K562 (cell line): ENCODE results near the gene OPN1LW. TPM values are rescaled to one million over a fixed set of nuclear protein-coding genes. Genes with fewer than 3 reads are reported as not detected.

Source experiments
- ATAC-seq: fragments of 200-7000 bp; cut with Tn5 transposase; 3 replicates; pipeline ENCODE4 v1.9.1; 2020; ENCODE audit warnings: moderate library complexity
- BruUV-seq: library from RNA; stranded (reverse); fragments of 400-500 nt; replicated peaks from 2 replicates; lab custom pipeline; 2021; lab: Mats Ljungman, UMichigan
- CTCF ChIA-PET: fragments of 300-600 bp; formaldehyde crosslinking; extraction: SDS; loops from one replicate; lab custom pipeline; 2021; ENCODE audit warnings: low intra/inter-chr PET ratio; lab: Yijun Ruan, JAX
- POLR2A ChIA-PET: fragments of 300-600, 350-650 bp; sonication (Branson Sonifier 250); formaldehyde crosslinking; extraction: SDS; loops from one replicate; lab custom pipeline; 2021; ENCODE audit warnings: antibody characterized with exemption, inconsistent platforms; lab: Yijun Ruan, JAX
- DNase-seq, 4 experiments: peaks; one replicate each; pipeline versions ENCODE4 v3.0.0 to v3.0.0-alpha.2; 2011 to 2018; ENCODE audit warnings: low spot score in 3 of 4, mixed read lengths in 3 of 4; ENCODE audit errors: extremely low read depth in 1 of 4
- FAIRE-seq: peaks from 2 replicates; lab custom pipeline; 2011; peaks lifted over from hg19 to GRCh38; lab: Jason Lieb, UNC
- H2AFZ ChIP-seq: 2 replicates; pipeline ENCODE4 v1.6.0; 2011; ENCODE audit warnings: low read depth, low read length, control low read depth, inconsistent platforms
- H3K27ac ChIP-seq: fragments of 200-600 bp; 3 replicates; pipeline ENCODE4 v1.8.0; 2011; ENCODE audit warnings: low read depth, mild to moderate bottlenecking, control low read depth, inconsistent platforms, low read length, moderate library complexity, mixed read lengths; ENCODE audit errors: extremely low read depth
- H3K27me3 ChIP-seq, 2 experiments: fragments of 300-600 bp in 1 of 2; 2 replicates in 1 of 2; 3 replicates in 1 of 2; pipeline versions ENCODE4 v1.6.0 to v1.8.0; 2011; ENCODE audit warnings: inconsistent platforms in 2 of 2, low read length in 2 of 2, mild to moderate bottlenecking in 1 of 2, mixed read lengths in 1 of 2, moderate library complexity in 1 of 2; ENCODE audit not compliant: control insufficient read depth in 2 of 2, insufficient read depth in 2 of 2
- H3K36me3 ChIP-seq: fragments of 300-600 bp; 3 replicates; pipeline ENCODE4 v1.8.0; 2011; ENCODE audit warnings: mild to moderate bottlenecking, low read length, inconsistent platforms; ENCODE audit not compliant: control insufficient read depth, insufficient read depth
- H3K4me1 ChIP-seq, 2 experiments: fragments of 200-600 bp in 1 of 2; replicated peaks in 1 of 2; 2 replicates in 1 of 2; 3 replicates in 1 of 2; pipeline versions ENCODE4 v1.5.1 to v1.8.0; 2011; ENCODE audit warnings: inconsistent platforms in 2 of 2, low read length in 2 of 2, mild to moderate bottlenecking in 1 of 2, mixed read lengths in 1 of 2, moderate library complexity in 1 of 2; ENCODE audit not compliant: control insufficient read depth in 2 of 2, insufficient read depth in 2 of 2
- H3K4me2 ChIP-seq: 2 replicates; pipeline ENCODE4 v1.6.1; 2011; ENCODE audit warnings: low read length, control low read depth, inconsistent platforms, mixed read lengths; ENCODE audit not compliant: insufficient read depth
- H3K4me3 ChIP-seq: fragments of 200-600 bp; sonication (generic), shearing (Covaris generic); 2 replicates; pipeline ENCODE4 v1.5.1; 2016; ENCODE audit warnings: control low read depth, inconsistent platforms
- H3K79me2 ChIP-seq: fragments of 200-600 bp; 3 replicates; pipeline ENCODE4 v1.8.0; 2011; ENCODE audit warnings: low read length, inconsistent platforms; ENCODE audit not compliant: control insufficient read depth, insufficient read depth
- H3K9ac ChIP-seq, 2 experiments: 2 replicates each; pipeline versions ENCODE4 v1.6.0 to v1.6.1; 2011; ENCODE audit warnings: low read depth in 2 of 2, low read length in 2 of 2, control low read depth in 1 of 2, inconsistent platforms in 1 of 2, mild to moderate bottlenecking in 1 of 2, mixed read lengths in 1 of 2; ENCODE audit not compliant: insufficient read depth in 1 of 2
- H3K9me1 ChIP-seq: one replicate; pipeline ENCODE4 v1.6.0; 2011; ENCODE audit warnings: inconsistent platforms, mild to moderate bottlenecking, low read length, moderate library complexity; ENCODE audit not compliant: control insufficient read depth, insufficient read depth
- H3K9me3 ChIP-seq: replicated peaks from 2 replicates; pipeline ENCODE4 v1.5.1; 2011; ENCODE audit warnings: low read depth, low read length, inconsistent platforms; ENCODE audit not compliant: control insufficient read depth, insufficient read depth
- H4K20me1 ChIP-seq: replicated peaks from 2 replicates; pipeline ENCODE4 v1.6.1; 2011; ENCODE audit warnings: low read length, inconsistent platforms, mixed read lengths; ENCODE audit not compliant: control insufficient read depth, insufficient read depth
- CBX8 ChIP-seq: fragments of 200-600 bp; sonication (generic); IDR thresholded peaks from 2 replicates; pipeline ENCODE4 v1.6.1; 2012; ENCODE audit warnings: borderline replicate concordance, mixed run types, low read depth, mild to moderate bottlenecking, moderate library complexity, mixed read lengths, low read length, control low read depth, inconsistent platforms; ENCODE audit not compliant: poor library complexity, severe bottlenecking; ENCODE audit errors: extremely low read depth
- HNRNPL ChIP-seq: fragments of 200-400 bp; formaldehyde crosslinking; IDR thresholded peaks from 2 replicates; pipeline ENCODE4 v1.6.1; 2017; ENCODE audit warnings: low read depth, mild to moderate bottlenecking, low read length
- PHTF2 ChIP-seq: fragments of 250-450 bp; sonication (Bioruptor Pico); IDR thresholded peaks from 2 replicates; pipeline ENCODE4 v1.5.0; 2021; ENCODE audit warnings: mild to moderate bottlenecking
- PTRF ChIP-seq: fragments of 450-650 bp; IDR thresholded peaks from 2 replicates; pipeline ENCODE4 v1.6.1; 2016; ENCODE audit warnings: mild to moderate bottlenecking, missing genetic modification characterization, missing compliant biosample characterization
- RBM14 ChIP-seq: fragments of 200-400 bp; formaldehyde crosslinking; IDR thresholded peaks from 2 replicates; pipeline ENCODE4 v1.6.1; 2018; ENCODE audit warnings: low read depth, mild to moderate bottlenecking, low read length, moderate library complexity, borderline replicate concordance; ENCODE audit not compliant: insufficient read depth
- RUNX1 ChIP-seq: sonication (generic); IDR thresholded peaks from 2 replicates; pipeline ENCODE4 v1.6.1; 2016; ENCODE audit warnings: antibody characterized with exemption, low read depth
- TAF9B ChIP-seq: fragments of 450-650 bp; IDR thresholded peaks from 2 replicates; pipeline ENCODE4 v1.6.1; 2018; ENCODE audit warnings: mild to moderate bottlenecking; ENCODE audit not compliant: partially characterized antibody
- ZNF318 ChIP-seq, 2 experiments: fragments of 450-650 bp; IDR thresholded peaks; 2 replicates each; pipeline ENCODE4 v1.6.1; 2016; ENCODE audit warnings: mild to moderate bottlenecking in 2 of 2, borderline replicate concordance in 1 of 2, low read depth in 1 of 2, moderate library complexity in 1 of 2
- WGBS: fragments of 100-300 bp; shearing (Covaris generic); methylation state at CpG from one replicate; pipeline ENCODE4 v1.1.6; 2016; ENCODE audit warnings: low coverage, mixed read lengths; ENCODE audit not compliant: insufficient coverage; ENCODE audit errors: missing lambda C conversion rate; 5-methylcytosine and 5-hydroxymethylcytosine counted together
- in situ Hi-C: fragments of 300-500 bp; cut with MboI; formaldehyde crosslinking; loops from 4 replicates; pipeline ENCODE4 v1.15.0; 2018; ENCODE audit warnings: inconsistent platforms, mixed read lengths
- intact Hi-C: fragments of 100-400 bp; cut with micrococcal nuclease; formaldehyde crosslinking; loops from 2 replicates; pipeline ENCODE4 v1.14.2; 2022
- polyA plus RNA-seq, 8 experiments: library from polyadenylated mRNA; depleted of rRNA in 4 of 8; stranded (reverse) in 5 of 8; unstranded in 3 of 8; fragments of >200 nt; fragmentation: Nextera tagmentation in 2 of 8; fragmentation: Illumina TruSeq in 1 of 8; extraction: Ambion mirVana in 2 of 8; extraction: Trizol in 1 of 8; gene quantifications; 2 replicates each; pipeline versions ENCODE4 v1.2.1 to v1.2.3, GENCODE V29; 2011 to 2014; ENCODE audit warnings: inconsistent platforms in 1 of 8, missing spikeins in 1 of 8
- total RNA-seq, 7 experiments: library from RNA; depleted of rRNA in 6 of 7; stranded (reverse); fragments of >200 nt in 6 of 7; fragmentation: Illumina TruSeq in 2 of 7; extraction: Trizol in 2 of 7; gene quantifications; 2 replicates each; pipeline versions ENCODE4 v1.2.1 to v1.2.3, GENCODE V29; 2011 to 2021; ENCODE audit warnings: low replicate concordance in 1 of 7
- TF ChIP-seq, protein P1 (sequence below): fragments of 450-650 bp; IDR thresholded peaks from 2 replicates; pipeline ENCODE4 v1.6.1; 2016; ENCODE audit warnings: antibody characterized with exemption

OPN1LW gene
- total and polyA plus RNA-seq, 9 of the 15 experiments (the other 6 are each of a cell fraction or from before 2014, with no cell fraction given), result 0.04 TPM; not detected in 8

GRCh38 chrX:154142950-154143745 is 895 bp upstream of the OPN1LW start:
- POLR2A ChIA-PET, result interaction anchor here (0.5 kb wide), 1 partner anchor 206 kb away, joined by 3 read pairs; no protein-coding TSS in a partner anchor
- H3K9me1 ChIP-seq, result no peaks in the 10 kb centered on the region
- BruUV-seq, result no TSS peak
- H3K4me1 ChIP-seq, result peaks cover 0 to 5% of the 10 kb centered on the region in 2 experiments; a peak in 2 of 5 replicates
- DNase-seq, result no peak
- no peak overlapping the region for H3K27ac ChIP-seq
- no peak for FAIRE-seq
- H3K4me3 ChIP-seq, result no peak overlapping the region
- no peaks in the 10 kb centered on the region for H3K9me3 ChIP-seq
- no peak overlapping the region for H2AFZ ChIP-seq
- H3K4me2 ChIP-seq, result no peak overlapping the region
- H4K20me1 ChIP-seq, result no peaks in the 10 kb centered on the region
- in situ Hi-C loops (loop anchor here (10.0 kb wide), 1 partner anchor 82 kb away; no protein-coding TSS in a partner anchor), intact Hi-C loops (no loop called here)
- WGBS, result 68% methylated on average over 6 of the region's 23 CpGs
- no peaks in the 10 kb centered on the region for H3K79me2 ChIP-seq
- no peaks in the 10 kb centered on the region for H3K36me3 ChIP-seq
- H3K9ac ChIP-seq, result 0 out of 4 replicates have a peak overlapping the region, but pooled peaks of 1 of the 2 experiments have one; percentile 52
- no peak for ATAC-seq
- H3K27me3 ChIP-seq, result no peaks in the 10 kb centered on the region
- CTCF ChIA-PET, result no interaction called here
- TF ChIP-seq ZNF318 (IDR thresholded peaks at IDR 0.05; ENCODE audit: borderline replicate concordance in 1 of 2, low read depth in 1 of 2) (no peak), HNRNPL (no peak), TAF9B (no peak), PHTF2 (no peak), RBM14 (no peak), CBX8 (no peak), RUNX1 (no peak), PTRF (no peak)
- TF ChIP-seq, protein P1, sequence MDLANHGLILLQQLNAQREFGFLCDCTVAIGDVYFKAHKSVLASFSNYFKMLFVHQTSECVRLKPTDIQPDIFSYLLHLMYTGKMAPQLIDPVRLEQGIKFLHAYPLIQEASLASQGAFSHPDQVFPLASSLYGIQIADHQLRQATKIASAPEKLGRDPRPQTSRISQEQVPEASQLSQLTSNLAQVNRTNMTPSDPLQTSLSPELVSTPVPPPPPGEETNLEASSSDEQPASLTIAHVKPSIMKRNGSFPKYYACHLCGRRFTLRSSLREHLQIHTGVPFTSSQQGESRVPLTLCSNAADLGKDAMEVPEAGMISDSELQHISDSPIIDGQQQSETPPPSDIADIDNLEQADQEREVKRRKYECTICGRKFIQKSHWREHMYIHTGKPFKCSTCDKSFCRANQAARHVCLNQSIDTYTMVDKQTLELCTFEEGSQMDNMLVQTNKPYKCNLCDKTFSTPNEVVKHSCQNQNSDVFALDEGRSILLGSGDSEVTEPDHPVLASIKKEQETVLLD, result no peak
